Measurements from ENCODE around the gene SLC27A1. TPM values are rescaled to one million over a fixed set of nuclear protein-coding genes. Genes with fewer than 3 reads are reported as not detected.
A peak's percentile ranks its signal among the peaks of the same experiment; 100 is the strongest.

SLC27A1 gene
- total RNA-seq, 3 donors from 2014 or later (not counting 1 experiment from before 2014, with no cell fraction given) = 12.9 to 26.2 (median 16.3) TPM

DNA sequence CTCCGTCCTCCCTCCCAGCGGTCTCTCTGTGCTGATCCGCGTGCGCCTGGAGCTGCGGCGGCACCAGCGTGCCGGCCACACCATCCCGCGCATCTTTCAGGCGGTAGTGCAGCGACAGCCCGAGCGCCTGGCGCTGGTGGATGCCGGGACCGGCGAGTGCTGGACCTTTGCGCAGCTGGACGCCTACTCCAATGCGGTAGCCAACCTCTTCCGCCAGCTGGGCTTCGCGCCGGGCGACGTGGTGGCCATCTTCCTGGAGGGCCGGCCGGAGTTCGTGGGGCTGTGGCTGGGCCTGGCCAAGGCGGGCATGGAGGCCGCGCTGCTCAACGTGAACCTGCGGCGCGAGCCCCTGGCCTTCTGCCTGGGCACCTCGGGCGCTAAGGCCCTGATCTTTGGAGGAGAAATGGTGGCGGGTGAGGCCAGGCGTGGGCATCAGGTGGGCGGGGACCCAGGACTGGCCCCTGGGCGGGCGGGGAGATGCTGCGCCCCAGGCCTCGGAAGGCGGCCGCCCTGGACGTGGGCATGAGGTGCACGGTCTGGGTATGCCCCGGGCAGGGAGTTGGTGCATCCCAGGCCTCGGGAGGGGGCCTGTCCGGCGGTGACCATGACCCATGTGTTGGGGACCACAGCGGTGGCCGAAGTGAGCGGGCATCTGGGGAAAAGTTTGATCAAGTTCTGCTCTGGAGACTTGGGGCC, 16.4 kb downstream of the SLC27A1 start:
- Mint-ChIP-seq H3K27ac (no peak overlapping the region), H3K9me3 (no peaks in the 10 kb centered on the region), H3K27me3 (ENCODE audit: low read depth in 2 of 2) (no peaks in the 10 kb centered on the region), H3K4me1 (peaks cover 27 to 46% of the 10 kb centered on the region in 2 donors), H3K4me3 (no peak overlapping the region), H3K36me3 (no peaks in the 10 kb centered on the region)
- Histone ChIP-seq H3K36me3 (ENCODE audit: control insufficient read depth, insufficient read depth, low read length) (no peaks in the 10 kb centered on the region), H3K27ac (ENCODE audit: low read length) (no peak overlapping the region), H3K4me1 (ENCODE audit: control insufficient read depth, insufficient read depth, low read length) (peaks cover 42% of the 10 kb centered on the region), H3K4me3 (ENCODE audit: low read length) (no peak overlapping the region), H3K9me3 (ENCODE audit: control insufficient read depth, insufficient read depth, low read length) (no peaks in the 10 kb centered on the region), H3K27me3 (ENCODE audit: control insufficient read depth, insufficient read depth, low read length) (no peaks in the 10 kb centered on the region)
- WGBS (ENCODE audit: insufficient coverage) = 97% methylated on average over 58 of the region's 58 CpGs
- DNase-seq (no peak), ATAC-seq (no peak)
- intact Hi-C loops (cut with micrococcal nuclease) = no loop called here
- TF ChIP-seq CTCF (IDR thresholded peaks at IDR 0.05) = no peak

DNA sequence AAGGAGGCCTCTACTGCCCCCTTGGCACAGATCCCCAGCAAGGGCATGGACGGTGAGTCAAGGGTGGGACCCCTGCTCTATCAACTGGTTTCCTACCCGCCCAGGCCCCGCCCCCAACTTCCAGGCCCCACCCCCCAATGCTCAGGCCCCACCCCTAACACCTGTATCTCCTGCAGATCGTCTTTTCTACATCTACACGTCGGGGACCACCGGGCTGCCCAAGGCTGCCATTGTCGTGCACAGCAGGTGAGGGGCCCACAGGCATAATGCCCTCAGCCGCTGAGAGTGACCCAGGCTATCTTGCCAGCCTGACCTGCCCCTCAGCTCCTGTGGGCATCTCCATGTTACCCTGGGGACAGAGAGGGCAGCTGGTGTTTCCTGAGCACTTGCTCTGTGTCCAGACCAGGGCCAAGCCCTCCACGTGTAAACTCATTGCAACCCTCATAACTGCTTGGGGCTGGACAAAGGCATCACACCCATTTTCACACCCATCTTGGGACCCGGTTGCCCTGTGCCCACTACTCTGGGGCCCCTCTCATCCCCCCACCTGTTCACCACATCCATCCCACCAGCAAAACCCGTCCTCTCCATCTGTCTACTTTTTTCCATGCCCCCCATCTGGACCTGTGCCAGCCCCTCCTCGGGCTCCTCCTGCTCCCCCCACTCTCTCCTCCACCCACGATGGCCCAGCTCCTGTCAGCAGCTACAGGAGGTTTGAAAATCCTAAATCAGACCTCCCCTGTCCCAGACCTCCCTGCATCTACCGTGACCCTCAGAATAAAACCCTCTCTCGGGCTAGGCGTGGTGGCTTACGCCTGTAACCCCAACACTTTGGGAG, 17.2 kb downstream of the SLC27A1 start:
- peaks cover 27 to 46% of the 10 kb centered on the region in 2 donors for H3K4me1 Mint-ChIP-seq
- TF ChIP-seq CTCF (IDR thresholded peaks at IDR 0.05) = no peak
- H3K27me3 ChIP-seq (ENCODE audit: control insufficient read depth, insufficient read depth, low read length) = no peaks in the 10 kb centered on the region
- intact Hi-C loops (cut with micrococcal nuclease) = loop anchor here (2.0 kb wide), 1 partner anchor 17 kb away; the partner anchor contains the start of gene SLC27A1
- DNase-seq (no peak), ATAC-seq (no peak)
- peak overlapping the region; percentile 92 to 94 for H3K27ac Mint-ChIP-seq
- H3K4me1 ChIP-seq (ENCODE audit: control insufficient read depth, insufficient read depth, low read length) = peaks cover 42% of the 10 kb centered on the region
- no peaks in the 10 kb centered on the region for H3K9me3 ChIP-seq (ENCODE audit: control insufficient read depth, insufficient read depth, low read length)
- 77% methylated on average over 17 of the region's 18 CpGs for WGBS (ENCODE audit: insufficient coverage)
- H3K9me3 Mint-ChIP-seq = no peaks in the 10 kb centered on the region
- no peaks in the 10 kb centered on the region for H3K36me3 Mint-ChIP-seq
- H3K27ac ChIP-seq (ENCODE audit: low read length) = peak overlapping the region; percentile 71
- no peaks in the 10 kb centered on the region for H3K27me3 Mint-ChIP-seq (ENCODE audit: low read depth in 2 of 2)
- H3K36me3 ChIP-seq (ENCODE audit: control insufficient read depth, insufficient read depth, low read length) = no peaks in the 10 kb centered on the region
- no peak overlapping the region for H3K4me3 ChIP-seq (ENCODE audit: low read length)
- peak overlapping the region; percentile 89 for H3K4me3 Mint-ChIP-seq

DNA sequence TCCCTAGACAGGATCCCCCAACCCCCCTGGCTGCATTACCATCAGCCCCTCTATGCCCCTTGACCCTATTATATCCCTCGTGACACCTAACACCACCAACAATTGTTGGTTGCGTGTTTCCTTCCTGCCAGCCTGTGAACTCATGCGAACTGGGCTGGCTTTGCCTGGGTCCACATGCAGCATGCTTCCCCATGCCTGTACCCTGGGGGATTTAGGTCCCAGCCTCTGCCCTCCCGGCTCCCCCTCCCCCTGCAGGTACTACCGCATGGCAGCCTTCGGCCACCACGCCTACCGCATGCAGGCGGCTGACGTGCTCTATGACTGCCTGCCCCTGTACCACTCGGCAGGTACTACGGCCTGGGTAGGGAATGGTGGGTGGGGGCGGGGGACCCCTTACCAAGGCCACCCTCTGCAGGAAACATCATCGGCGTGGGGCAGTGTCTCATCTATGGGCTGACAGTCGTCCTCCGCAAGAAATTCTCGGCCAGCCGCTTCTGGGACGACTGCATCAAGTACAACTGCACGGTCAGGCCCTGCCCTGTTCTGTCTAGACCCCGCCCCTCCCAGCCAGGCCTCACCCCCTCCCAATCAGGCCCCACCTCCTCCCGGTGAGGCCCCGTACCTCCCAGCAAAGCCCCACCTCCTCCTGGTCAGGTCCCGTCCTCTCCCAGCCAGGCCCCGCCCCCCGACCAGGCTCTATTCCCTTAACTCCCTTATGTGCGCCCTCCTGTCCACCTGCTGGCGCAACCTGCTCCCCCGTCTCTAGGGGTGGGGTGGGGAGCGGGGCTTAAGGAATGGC, 18.5 kb downstream of the SLC27A1 start:
- Histone ChIP-seq H3K4me1 (ENCODE audit: control insufficient read depth, insufficient read depth, low read length) (peaks cover 42% of the 10 kb centered on the region), H3K36me3 (ENCODE audit: control insufficient read depth, insufficient read depth, low read length) (no peaks in the 10 kb centered on the region), H3K9me3 (ENCODE audit: control insufficient read depth, insufficient read depth, low read length) (no peaks in the 10 kb centered on the region), H3K27me3 (ENCODE audit: control insufficient read depth, insufficient read depth, low read length) (no peaks in the 10 kb centered on the region), H3K4me3 (ENCODE audit: low read length) (peak overlapping the region; percentile 35), H3K27ac (ENCODE audit: low read length) (peak overlapping the region; percentile 71)
- DNase-seq = peak; percentile 69 to 86
- no peaks in the 10 kb centered on the region for H3K27me3 Mint-ChIP-seq (ENCODE audit: low read depth in 2 of 2)
- intact Hi-C loops (cut with micrococcal nuclease) = loop anchor here (2.0 kb wide), 1 partner anchor 18 kb away; the partner anchor contains the start of gene SLC27A1
- H3K4me1 Mint-ChIP-seq = peaks cover 21 to 39% of the 10 kb centered on the region in 2 donors
- H3K4me3 Mint-ChIP-seq = peak overlapping the region; percentile 89
- H3K27ac Mint-ChIP-seq = peak overlapping the region; percentile 92 to 94
- H3K36me3 Mint-ChIP-seq = no peaks in the 10 kb centered on the region
- ATAC-seq = peak; percentile 86 to 91 (median 87)
- no peak for TF ChIP-seq CTCF (IDR thresholded peaks at IDR 0.05)
- no peaks in the 10 kb centered on the region for H3K9me3 Mint-ChIP-seq
- WGBS (ENCODE audit: insufficient coverage) = 27% methylated on average over 27 of the region's 31 CpGs

Measured in natural killer cell (primary cell).